HG03521 (cell line): ENCODE results near the gene PRUNE2.

Experiments
- ATAC-seq: cut with Tn5 transposase; IDR thresholded peaks from one replicate; pipeline ENCODE4 v1.9.1; 2021; ENCODE audit warnings: mild to moderate bottlenecking, moderate library complexity; ENCODE audit not compliant: unreplicated experiment

The PRUNE2 gene

DNA sequence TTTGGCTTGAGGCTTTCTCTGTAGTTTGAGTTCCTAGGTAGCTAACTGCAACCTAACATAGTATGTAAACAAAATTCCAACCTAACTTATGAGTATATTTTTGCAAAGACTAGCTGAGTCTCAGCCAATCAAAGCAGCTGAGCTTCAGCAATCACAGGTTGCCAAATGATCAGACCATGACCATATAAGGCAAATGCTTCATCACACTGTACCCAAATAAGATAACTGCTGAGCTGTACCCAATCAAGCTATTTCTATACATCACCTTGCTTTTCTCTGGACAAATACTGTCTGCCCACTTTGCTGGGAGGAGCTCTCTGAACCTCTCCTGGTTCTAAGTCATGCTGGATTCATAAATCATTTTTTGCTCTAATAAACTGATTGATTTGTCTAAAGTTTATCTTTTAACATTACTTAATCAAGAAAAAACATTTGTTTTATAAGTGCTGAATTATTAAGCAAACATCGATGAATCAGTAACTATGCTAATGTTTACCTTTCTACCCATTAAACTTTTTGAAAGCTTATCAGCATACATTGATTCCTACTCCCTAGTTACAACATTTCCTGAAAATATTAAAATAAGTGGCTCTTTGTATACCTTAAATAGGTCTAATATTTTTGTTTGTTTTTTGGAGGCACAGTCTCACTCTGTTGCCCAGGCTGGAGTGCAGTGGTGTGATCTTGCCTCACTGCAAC, 271.4 kb downstream of the PRUNE2 start:
- no peak for ATAC-seq

DNA sequence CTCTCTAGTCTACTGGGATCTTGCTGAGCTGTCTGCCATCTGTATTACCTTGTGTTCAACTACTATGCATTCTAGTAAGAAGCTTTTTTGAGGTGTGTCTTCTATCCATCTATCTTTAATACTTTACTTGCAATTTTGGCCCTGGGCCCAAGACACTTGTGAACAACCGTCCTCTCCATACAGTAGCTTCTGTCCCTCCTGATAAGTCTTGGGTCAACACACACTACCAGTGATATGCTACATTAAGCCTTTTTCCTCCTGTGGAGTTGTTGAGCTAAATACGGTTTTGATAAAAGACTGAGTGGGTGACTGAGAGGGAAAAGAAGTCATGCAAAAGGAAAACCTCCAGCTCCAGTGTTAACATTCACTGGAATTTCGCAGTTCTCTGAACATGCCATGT, 275.0 kb downstream of the PRUNE2 start:
- ATAC-seq = no peak

DNA sequence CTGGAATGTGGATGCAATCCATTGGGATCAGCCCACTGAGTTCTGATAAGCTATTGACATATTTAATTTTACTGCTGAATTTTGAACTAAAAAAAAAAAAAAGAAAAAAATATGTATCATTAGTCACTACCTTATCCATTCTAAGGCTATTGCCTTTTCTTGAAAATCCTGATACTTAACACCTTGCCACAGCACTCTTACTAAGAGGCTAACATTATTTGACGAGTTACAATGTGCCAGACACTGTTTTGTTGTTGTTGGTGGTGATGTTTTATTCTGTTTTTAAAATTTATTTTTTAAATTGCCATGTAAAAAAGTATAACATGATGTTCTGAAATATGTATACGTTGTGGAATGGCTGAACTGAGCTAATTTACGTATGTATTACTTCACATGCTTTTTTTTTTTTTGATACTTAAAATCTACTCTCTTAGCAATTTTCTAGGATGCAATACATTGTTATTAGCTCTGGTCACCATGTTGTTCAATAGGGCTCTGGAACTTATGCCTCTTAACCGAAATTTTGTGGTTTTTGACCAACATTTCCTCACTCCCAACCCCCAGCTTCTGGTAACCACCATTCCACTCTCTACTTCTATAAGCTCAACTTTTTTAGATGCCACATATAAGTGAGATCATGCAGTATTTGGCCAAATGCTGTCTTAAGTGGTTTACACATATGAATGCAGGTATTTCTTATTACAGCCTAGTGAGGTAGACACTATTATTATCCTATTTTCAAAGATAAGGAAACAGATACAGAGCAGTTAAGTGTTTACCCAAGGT, 276.5 kb downstream of the PRUNE2 start:
- ATAC-seq = no peak

DNA sequence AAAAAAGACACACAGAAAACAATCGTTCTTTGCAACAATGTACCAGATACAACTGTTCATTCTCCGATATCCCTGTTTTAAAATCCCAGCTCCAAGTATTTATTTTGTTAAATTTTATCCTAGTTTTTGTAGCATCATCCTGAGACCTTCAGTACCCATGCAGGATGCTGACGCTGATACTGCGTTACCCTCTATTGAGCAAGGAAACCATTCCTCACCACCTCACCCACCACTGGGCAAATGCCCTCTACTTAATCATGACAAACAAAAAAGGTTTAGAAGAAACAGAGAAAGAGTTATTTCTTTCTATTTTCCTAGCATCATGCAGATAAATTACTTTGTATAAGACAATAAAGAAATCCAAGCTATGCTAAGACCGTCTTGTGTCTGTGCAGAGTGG, 277.8 kb downstream of the PRUNE2 start:
- no peak for ATAC-seq

DNA sequence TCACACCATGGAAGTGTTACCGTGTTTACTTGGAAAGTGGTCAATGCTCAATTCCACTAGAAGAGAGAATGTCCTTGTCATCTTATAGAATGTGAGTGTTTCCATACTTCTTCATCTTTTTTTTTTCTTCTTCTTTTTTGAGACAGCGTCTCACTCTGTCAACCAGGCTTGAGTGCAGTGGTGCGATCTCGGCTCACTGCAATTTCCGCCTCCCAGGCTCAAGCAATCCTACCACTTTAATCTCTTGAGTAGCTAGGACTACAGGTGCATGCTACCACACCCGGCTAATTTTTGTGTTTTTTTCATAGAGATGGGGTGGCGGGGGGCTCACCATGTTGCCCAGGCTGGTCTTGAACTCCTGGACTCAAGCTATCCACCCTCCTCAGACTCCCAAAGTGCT, 278.9 kb downstream of the PRUNE2 start:
- no peak for ATAC-seq

DNA sequence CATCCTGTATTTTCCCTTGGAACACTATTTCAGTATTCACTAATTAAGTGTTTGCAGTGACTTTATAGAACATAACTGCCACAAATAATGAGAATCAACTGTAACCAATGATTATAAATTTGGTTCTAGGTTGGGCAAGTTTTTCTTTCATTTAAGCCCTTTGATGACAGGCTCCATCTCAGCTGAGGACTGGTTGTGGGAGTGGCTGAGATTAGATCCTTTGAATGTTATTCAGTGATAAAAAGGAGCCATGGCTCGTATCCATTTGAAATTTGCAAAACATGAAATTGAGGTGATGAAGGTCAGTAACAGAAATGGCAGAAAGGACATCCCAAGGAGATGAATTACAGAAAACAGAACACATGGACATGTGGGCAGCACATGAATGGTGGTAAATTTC, 279.8 kb downstream of the PRUNE2 start:
- ATAC-seq = no peak

DNA sequence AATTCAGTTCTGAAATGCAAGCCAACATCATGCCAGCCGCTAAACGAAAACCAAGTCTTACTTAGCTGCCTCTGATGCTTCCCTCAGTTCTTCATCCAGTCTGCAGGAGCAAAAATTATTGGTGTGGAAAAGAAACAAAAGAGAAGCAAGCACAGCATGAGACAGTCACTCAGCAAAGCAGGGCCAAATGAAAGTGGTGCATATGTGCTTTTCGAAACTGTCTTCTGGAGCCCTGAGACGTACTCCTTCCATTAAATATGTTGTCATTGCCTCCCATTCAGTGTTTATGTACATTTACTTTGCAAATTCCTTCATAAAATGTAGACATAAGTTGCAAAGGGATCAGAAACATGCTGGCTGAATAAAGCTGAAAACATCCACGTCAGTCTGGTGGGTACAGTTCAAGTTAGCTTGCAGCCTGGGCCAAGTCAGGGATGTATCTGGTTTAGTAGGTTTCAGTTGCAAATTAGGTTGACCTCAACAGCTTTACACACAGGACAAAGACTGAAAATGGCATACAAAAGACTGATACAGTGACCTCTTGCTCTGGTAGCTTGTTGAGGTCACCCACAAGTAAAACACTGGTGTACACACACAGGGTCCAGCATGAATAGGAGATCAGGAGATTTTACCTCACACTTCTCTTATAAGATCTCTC, 281.4 kb downstream of the PRUNE2 start:
- ATAC-seq = peak; percentile 93

DNA sequence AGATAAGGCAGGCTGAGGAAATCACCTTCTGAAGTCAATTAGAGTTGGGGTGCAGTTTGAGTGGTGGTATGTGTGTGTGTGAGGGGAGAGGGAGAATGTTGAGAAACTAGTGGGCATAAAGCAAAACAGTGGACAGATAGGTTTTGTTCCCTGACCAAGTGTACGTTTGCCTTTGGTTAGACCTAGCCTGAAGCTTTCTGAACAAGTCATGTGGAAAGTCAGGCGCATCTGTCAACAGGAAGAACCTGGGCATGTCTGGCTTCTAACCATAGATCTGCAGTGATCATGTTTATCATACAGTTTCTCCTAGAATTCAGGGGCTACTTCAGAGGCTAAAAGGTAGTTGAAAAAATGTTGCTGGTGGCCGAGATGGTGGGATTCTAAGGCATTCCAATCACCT, 284.9 kb downstream of the PRUNE2 start:
- ATAC-seq = no peak

DNA sequence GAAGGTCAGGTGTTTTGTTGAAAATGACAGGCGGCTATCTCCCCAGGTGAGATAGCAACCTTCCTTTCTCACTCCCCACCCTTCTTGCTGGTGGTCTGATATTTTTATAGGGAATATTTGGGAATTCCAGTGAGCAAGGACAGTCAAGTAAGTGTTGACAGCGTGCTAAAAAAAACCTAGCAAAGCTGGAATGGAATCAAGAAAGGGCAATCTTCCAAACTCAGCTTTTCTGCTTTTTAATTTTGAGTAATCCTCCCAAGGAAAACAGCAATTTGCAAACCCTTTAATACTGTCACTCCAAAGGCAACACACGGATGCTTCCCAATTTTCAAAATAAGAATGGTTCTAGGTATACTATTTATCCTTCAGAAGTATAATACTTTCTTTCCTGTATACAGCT, 285.3 kb downstream of the PRUNE2 start:
- ATAC-seq = no peak

DNA sequence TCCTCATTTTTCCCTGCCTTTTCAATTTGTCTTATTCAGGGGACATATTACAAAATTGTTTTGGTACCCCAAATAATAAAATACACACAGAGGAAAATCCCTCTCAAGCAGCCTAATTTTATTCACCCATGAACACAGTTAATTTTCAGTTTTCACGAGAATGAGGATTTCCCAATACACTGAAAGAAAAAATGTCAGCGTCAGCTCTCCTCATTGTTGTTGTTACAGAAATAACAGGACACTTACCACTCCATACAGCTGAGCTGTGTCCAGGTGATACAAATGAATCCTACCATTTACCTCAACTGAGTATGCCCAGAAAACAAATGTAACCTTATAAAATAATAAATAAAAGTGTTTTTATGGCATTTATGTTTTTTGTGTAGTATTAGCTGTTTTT, 286.3 kb downstream of the PRUNE2 start:
- no peak for ATAC-seq

DNA sequence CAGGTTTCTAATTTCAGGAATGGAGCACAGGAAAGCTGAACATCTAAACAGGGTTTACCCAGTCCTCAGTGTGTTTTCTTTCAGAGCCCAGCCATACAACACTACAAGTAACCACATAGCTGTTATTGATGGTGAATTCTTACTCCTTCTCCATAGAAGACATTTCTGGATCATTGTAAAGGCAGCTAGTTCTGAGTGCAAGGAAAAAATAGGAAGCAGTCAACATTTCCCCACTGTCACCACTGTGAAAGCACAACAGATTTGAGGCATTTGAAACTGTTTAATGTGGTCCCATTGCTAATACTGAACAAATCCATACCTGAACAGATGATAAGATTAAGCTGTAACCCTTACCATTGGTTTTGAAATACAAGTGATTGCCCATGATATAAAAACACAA, 286.7 kb downstream of the PRUNE2 start:
- no peak for ATAC-seq

DNA sequence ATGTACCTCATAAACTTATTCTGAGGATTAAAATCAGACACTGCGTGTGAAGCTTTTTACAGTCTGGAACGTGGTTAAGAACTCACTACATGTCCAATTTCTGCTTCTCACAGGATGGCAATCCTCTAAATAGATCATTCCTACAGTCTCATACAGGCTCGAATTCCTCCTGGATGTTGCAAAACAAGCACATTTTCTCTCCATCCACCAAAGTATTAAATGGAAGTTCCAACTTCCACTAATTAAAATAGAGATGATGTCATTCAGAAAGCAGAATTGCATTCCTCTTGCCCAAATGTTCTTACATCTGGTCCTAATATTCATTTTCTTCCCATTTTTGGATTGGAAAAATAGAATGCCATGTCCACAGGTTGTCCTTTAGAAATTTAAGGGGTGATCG, 287.2 kb downstream of the PRUNE2 start:
- ATAC-seq = no peak

DNA sequence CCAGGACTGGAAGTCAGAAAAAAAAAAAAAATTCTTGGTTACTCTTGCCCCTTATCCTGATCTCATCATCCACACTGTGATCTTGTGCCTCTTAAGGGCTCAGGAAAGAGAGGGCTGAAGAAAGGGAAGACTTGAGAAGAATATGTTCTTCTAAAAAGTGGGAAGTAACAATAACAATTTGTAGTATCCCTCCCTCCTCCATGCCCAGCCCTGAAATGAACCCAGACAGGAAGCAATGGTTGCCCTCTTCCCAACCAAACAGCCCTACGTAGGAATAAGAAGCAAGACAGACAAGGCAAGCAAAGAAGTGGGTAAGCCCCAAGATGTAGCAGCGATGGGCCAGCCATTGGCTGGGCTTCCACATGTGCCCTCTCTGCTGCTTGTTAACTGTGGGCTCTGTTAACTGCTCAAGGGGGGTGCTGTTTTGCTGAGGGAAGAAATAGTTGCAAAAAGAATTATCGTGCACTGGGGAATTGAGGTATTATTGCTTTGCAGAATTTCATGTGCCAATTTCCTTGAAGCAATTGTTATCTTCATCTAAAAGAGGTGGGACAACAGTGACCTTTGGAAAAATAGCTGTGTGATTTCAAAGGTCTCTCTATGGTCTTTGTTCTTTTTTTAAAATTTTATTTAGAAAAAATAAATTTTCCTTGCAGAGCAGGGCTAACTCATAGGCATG, 288.3 kb downstream of the PRUNE2 start:
- no peak for ATAC-seq

DNA sequence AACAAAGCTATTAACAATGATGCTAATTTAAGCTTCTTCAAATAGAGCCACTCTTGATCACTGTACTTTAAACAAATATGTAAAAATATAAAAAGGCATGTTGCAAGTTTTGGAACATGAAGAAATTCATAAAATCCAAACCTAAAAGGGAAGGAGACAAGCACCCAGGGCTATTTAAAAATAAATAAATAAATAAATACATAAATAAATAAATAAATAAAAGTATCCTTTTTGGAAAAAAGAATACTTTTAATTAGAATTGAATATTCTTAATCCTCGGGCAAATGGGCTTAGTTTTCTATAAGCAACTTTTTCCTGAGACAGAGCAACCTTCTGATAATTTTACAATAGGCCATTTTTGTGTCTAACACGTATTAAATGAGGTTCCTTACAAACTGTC, 289.1 kb downstream of the PRUNE2 start:
- ATAC-seq = no peak

DNA sequence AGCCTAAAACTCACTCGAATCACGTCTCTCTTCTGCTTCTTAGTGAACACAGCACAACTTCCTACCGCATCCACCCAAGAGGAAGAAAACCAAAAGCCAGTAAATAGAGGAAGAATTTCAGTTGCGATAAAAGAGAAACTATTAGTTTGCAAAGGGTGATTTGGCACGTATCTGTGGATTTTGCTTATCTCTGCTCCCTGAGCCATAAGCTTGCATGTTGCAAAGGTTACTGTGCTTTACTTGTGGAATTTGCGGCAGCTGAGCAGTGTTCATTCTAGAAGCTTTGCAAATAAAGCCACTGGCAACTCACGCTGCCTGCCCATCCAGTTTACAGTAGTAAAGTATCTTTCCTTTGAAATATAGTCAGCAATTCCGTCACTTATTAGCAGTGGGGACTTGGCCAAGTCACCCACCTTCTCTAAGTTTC, 290.7 kb downstream of the PRUNE2 start:
- ATAC-seq = no peak

DNA sequence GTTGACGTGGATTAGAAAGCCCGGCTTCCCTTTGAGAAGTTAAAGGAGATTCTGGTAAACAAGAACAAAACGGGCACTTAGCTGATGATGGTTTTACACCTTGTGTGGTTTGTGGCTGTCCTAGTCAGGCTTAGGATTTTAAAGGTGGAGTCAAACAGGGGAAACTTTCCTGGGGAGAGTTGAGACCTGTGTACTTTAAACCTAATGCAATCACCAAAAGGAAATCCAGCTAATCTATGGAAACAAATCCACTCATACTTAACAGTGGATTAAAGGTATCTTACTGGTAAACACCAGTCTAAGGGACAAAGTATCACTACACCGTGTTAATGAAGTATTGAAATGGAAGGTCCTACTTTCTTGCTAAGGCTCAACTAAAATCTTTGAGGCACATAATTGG, 291.9 kb downstream of the PRUNE2 start:
- no peak for ATAC-seq

DNA sequence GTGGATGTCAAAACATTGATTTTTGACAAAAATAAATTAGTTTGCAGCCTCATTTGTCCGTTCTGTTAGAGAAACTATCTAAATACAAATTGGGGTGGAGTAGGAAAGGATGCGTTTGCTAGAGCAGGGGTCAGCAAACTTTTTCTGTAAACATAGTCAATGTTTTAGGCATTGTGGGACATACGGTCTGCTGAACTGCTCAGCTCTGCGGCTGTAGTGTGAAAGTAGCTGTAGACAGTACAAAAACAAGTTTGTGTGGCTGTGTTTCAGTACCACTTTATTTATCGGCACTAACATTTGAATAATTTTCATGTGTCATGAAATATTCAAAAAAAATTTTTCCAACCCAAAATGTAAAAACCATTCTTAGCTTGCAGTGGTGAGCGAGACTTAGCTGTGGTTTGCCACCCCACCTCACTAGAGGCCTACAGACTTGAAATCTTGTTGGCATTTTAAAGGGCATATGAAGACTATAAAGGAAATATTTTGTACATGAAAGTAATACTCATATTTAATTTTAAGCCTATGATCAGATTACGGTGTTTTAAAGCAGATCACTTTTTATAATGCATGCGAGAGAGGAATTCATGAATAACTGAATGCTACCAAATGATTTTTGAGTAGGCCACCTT, 292.6 kb downstream of the PRUNE2 start:
- ATAC-seq = no peak

DNA sequence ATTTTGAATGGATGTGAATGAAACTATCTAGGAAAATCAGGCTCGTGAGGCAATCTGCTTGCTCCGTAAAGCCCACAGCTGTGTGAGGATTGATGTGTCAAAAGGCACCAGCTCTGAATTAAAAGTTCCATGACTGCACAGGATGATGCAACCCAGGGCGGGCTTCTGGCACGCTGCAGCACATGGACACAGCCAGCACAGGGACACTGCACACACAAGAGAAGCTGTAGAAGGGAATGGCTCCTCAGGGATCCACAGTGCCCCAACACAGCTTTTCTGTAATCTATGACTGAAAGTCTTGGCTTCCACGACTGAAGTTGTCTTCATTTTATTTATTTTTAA, 295.9 kb downstream of the PRUNE2 start:
- no peak for ATAC-seq

DNA sequence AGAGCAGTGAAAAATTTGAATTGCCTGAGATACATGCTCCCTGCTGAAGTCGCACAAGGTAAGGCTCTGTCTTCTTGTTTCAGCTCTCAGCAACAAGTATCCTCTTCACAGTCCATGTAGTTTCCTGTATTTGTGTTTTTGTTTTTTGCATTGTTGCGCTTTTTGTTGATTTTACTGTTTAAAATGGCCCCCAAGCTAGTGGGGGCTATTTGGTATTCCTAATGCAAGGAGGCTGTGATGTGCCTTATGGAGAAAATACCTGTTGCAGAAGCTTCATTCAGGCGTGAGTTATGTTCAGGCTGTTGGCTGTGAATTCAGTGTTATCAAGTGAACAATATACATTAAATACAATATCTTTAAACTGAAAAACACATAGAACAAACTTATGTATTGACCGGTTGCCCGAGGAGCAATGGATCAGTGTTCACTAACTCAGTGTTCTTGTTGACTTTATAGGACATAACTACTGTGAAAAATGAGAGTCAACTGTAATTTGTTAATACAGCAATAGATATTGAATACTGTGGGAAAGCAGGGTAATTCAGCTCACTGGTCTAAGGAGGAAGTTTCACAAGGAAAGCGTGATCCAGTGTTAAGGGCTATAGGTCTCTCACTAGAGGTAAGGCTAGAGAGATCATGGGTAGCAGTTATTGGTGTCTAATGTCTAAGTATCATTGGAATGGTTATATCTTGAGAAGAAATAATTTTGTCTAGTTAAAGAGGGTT, 296.5 kb downstream of the PRUNE2 start:
- no peak for ATAC-seq

DNA sequence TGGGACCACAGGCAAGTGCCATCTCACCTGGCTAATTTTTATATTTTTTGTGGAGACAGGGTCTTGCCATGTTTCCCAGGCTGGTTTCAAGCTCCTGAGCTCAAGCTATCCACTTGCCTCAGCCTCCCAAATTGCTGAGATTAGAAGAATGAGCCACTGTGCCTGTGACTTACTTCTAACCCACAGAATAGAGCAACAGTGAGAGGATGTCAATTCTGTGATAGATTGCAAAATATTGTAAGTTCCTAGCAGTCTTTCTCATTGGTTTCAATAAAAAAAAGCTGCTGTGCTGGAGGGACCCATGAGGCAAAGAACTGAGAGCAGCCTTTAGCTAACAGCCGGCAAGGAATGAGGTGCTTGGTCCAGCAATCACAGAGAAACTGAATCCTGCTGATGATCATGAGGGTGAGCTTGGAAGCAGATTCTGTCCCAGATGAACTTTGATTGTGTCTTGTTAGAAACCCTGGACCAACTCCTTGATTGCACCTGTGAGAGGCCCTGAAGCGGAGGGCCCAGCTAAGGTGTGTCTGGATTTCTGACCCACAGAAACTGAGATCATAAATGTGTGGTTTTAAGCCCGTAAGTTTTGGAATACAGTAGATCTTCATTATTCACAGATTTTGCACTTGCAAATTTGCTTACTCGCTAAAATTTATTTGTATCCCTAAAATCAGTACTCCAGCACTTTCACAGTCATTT, 297.2 kb downstream of the PRUNE2 start:
- ATAC-seq = no peak
